Dermis microvascular lymphatic vessel endothelial cell (primary cell): ENCODE results near the gene AR. TPM values are rescaled to one million over a fixed set of nuclear protein-coding genes. Genes with fewer than 3 reads are reported as not detected.

Source experiments
- DNase-seq, 2 donors: peaks; one replicate each; pipeline versions ENCODE4 v3.0.0 to v3.0.0-alpha.2; 2010; ENCODE audit warnings: low read depth in 2 of 2
- total RNA-seq: library from RNA; depleted of rRNA; stranded (reverse); fragments of >200 nt; gene quantifications from 2 replicates; pipeline ENCODE4 v1.2.1, GENCODE V29; 2014

The AR gene
- total RNA-seq, 1 donor from 2014 or later = 0.26 TPM

DNA sequence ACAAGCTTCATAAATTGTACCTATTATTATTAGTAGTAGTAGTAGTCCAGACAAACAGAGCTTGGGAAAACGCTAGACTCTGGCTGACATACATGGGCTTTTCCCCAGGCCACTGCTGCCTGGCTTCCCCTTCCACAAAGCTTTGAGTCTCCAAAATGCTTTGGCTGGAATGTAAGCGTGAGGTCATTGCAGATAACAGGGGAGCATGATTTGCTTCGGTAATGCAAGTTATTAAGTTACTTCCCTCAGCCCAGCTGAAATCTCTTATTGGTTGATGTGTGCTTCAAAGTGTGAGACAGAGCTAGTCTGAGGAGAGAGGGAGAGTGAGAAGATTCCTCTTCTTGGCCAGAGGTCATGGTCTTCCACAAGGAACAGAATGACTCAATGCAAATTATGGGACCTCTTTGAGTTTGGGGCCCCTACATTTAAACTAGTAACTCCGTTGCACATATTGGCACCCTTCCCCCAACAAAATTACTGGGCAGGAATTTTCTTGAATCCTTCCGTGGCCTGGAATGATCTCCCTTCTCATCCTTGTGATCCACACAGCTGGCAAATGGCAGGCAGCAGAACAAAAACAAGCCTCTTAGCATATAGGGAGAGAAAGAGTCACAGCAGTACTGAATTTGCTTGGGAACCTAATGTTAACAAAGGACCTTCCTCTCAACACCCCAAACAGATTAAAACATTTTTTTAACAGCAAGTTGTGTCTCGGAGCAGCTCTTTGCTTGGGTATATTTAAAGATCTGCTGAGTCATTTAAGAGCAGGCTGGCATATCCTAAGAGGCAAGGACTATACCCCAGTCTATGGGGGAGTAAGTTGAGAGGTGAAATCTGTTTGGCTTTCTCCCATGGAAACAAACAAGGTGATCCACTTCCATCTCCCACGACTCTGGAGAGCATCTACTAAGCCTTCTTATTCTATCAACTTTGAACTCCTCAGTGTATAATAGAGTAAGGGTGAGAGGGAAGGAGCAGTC is 19.9 kb downstream of the AR start:
- no peak for DNase-seq

DNA sequence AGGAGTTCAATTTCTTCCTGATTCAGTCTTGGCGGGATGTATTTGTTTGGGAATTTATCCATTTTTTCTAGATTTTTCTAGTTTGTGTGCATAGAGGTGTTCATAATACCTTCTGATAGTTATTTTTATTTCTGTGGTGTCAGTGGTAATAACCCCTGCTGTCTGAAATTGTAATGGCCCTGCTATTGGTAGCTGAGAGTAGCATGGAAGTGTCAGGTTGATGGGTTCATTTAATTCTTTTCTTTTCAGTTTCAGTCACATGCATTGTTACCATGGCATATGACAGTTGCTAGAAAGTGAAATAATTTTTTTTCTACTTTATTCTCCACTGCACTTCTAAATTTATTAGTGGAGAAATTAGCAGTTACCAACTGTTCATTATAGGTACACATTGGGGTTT is 20.7 kb downstream of the AR start:
- no peak for DNase-seq

DNA sequence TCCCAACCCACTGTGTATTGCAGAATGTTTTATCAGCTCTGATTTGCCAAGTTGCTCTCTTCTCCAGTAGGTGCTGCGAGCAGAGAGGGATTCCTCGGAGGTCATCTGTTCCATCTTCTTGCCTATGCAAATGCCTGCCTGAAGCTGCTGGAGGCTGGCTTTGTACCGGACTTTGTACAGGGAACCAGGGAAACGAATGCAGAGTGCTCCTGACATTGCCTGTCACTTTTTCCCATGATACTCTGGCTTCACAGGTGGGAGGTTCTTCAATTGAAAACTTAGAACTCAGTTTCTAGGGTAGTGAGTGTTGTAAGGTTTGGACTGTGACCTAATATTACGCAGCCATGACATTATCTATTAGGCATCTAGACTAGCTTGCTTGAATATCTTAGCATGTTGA is 24.9 kb downstream of the AR start:
- no peak for DNase-seq

DNA sequence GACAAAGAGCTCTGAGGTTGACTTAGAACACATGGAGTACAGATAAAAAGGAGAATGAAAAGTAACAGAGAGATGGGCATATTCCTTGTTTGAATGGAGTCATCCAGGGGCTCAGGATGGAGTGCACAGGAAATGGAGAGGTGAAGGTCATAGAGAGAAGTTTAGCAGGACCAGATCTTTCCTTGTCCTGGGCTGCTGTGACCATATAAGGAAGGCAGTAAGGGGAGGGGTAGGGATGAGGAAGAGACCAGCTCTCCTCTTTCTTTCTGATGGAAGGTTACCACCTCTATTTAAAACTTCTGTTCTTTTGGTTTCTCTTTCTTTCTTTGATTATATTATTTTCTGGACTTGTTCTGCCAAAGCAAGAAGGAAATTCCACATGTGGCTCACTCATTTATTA is 27.0 kb downstream of the AR start:
- no peak for DNase-seq

DNA sequence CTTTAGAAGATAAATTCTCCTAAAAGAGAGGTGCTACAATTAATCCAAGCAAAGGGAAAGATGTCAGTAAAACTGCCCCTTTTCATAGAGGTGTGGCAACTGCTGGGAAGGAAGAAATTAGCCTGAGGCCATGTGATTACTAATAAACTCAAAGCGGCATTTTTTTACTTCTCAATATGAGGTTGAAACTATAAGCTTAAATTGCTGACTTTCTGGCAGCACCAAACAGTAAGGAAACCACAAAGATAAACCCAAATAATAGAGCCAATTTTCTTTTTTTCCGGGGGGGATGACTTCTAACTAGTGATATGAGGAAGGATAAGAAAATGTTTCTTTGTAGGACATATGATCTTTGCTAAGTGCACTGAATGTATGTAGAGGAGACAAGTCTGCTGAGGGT is 30.9 kb downstream of the AR start:
- DNase-seq = no peak

DNA sequence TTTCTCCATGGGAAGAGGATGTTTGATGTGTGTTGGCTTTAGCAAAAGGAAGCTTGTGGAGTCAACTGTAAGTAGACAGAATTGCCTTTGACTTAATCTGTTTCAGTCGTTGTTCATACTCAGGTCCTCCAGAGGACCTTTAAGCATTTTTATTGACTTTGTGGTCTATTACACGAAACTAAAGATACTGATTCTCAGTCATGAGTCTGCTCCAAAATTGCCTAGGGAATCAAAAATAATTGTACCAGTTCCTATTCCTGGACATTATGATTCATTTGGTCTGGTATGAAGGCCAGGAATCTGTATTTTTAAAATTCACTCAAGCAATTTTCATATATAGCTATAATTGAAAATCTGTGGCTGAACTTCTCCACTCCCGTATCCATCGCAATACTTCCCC is 38.6 kb downstream of the AR start:
- DNase-seq = no peak

DNA sequence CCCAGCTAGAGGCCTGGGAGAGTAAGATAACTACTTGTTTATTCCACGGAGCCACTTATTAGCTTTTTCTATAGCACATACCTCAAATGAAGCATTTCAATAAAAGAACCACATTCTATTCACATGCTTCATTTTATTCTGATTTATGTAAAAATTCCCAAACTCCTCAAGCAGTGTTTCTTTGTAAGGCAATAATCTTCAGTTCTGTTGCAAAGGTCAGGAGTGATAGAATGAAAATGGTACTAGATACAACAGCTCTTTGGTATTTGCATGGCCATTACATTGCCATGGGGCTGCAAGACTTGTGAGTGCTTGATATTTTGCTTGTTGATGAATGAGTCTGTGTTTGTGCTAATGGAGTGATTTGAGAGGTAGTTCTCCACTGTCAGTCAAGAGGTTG is 39.4 kb downstream of the AR start:
- DNase-seq = no peak

DNA sequence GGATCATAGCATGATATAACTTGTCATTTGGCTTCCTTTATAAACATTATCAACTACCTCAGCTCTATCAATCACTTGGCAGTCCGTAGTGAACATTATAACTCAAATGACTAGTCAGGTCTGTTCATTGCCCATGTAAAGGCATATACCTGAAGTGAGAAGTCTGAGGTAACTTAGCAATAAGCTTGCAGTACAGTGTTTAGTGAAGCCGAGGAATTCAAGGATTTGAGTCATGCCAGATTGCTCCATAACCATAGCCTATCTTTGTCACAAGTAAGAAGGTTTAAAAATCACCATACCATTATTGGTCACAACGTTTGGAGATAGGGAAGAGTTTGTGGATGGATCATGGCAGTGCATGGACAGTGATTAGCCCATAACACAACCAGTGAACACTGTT is 41.6 kb downstream of the AR start:
- no peak for DNase-seq

DNA sequence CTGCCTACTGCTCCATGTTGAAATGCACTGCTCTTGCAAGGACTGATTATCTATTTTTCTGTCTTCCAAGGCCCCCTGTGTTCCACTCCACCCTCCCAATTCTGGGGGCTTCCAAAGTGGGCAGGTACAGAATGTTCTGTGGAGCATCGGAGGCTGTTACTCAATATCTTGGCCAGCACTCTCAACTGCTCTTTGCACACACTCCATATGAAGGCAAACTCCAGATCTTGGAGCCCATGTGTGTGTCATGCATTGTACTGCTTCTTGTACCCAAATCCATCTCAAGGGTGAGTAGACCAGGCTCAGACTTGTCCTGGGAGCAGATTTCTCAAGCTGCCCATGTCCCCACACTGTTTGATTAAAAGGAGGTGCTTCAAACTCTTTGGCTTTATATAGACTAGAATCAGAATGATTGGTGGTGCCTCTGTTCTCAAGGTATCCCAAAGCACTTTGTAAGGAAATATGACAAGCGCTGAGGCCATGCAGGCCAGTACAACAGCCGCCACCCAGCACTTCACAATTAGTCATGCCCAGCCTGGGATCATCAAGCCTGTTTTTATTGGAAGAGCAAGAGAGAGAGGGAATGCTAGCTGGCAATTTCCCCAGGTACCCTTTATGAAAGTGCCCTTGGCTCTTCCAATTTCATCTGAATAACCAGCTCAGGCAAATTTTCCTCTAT is 44.3 kb downstream of the AR start:
- peak in 1 of 2 donors; percentile 32 for DNase-seq

DNA sequence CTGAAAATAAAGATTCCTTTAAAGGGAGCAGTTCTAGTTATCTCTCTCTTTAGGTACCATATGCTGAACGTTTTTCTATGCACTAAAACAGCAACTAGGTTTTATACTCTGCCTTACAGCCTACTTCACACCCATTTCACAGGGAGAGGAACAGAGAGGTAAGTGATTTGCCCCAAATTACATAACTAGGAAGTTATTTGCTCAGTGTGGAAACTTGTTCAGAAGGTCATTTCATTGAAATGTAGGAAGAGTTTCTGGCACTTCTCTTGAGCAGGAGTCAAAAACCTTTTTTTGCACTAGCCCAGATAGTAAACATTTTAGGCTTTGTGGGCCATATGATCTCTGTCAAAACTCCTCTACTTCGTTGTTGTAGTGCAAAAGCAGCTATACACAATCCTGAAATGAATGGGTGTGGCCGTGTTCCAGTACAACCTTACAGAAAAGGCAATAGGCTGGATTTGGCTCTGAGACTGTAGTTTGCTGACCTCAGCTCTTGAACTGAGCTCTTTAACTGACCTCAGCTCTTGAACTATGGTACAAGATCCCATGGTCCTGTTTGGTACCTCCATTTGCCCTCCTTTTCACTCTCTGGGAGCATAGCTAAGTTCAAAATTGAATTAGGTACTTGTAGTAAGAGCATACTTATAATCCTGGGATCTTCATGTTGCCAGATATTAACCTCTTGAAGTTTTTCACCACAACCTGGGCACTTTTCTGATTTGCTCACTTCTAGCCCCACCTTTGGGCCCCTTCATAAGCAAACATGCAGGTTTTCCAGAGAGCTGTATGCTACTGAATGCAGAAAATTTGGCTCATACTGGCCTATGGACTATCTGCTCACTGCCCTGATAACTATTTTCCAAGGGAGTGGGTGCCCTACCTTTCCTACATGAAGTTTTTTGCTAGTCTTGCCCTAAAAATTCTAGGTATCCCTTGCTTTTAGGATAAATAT is 53.3 kb downstream of the AR start:
- DNase-seq = no peak

DNA sequence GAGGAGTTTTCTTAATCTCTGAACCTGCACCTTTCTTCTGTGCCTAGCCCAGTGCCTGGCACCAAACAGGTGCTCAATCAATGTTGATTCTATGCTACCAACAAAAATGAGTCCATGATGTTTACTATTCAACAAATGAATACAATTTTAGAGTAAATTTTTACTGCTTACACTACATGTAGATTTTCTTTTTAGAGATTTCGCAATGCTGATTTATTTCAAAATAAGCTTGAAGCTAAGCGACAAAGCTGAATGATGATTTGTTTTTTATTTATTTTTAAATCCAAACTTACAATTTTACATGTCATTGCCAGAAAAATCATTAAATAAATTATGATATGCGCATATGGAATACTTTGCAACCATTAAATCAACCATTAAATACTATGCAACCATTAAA is 55.7 kb downstream of the AR start:
- no peak for DNase-seq

DNA sequence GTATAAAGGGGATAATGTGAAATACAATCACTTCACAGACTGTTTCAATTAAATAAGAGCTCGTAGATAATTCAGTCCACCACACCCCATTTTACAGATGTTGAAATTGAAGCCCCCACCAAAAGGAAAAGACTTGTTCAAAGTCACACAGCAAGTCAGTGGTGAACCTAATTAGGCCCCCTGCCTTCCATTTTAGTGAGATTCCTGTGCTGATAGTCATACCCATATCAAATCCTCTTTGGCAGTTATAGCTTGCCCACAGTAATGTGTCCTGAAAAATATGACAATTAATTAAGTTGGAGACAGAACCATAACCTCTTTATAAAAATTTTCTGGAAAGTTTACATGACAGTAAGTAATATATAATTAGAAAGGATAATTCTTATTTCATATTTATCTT is 58.0 kb downstream of the AR start:
- no peak for DNase-seq

DNA sequence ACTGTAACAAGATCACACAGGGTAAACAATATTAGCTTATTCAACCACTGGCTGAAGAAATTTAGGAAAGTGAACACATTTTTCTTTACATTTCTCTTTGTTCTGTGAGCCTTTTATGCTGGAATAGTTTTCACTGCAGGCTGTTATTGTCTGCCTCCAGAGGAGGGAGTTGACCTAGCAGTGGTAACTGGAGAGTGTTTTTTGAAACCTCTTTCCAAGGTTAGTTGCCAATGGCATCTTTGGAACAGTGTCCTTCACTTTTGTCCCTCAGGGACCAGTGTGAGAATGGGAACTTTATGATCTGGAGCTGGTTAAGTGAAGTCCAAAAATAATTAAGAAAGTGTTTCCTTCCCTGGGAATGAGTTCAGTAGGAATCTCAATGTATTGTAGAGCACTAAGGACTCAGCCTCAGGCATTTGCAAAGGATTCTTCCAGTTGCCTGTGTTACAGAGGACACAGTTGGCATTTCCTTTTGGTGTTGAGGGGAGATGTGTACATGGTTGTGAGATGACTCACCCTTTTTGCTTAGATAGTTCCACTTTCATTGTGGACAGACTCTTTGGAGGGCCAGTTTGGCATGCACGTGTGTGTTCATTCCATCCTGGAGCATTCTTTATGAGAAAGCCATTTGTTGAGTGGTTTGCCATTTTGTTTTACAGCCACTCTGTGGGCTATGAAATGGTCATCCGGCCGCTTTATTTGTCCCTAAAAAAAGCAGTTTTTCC is 61.3 kb downstream of the AR start:
- DNase-seq = peak; percentile 43 to 82

DNA sequence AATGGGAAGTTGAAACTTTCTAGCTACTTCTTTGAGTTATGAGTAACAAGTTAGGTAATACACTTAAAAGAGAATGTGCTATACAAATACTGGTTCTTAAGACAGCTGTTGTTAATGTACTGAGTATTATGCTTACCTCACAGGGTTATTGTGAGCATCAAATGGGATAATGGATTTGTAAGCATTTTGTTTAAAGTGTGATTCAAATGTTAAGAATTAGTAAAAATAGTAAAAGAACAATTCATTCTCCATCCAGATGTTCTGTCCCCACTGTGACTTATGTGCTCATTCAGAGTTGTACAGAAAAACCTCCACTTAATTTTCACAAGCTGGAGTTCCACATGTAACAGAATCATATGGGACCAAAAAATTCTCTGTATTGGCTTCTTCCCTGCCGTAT is 63.6 kb downstream of the AR start:
- DNase-seq = no peak

DNA sequence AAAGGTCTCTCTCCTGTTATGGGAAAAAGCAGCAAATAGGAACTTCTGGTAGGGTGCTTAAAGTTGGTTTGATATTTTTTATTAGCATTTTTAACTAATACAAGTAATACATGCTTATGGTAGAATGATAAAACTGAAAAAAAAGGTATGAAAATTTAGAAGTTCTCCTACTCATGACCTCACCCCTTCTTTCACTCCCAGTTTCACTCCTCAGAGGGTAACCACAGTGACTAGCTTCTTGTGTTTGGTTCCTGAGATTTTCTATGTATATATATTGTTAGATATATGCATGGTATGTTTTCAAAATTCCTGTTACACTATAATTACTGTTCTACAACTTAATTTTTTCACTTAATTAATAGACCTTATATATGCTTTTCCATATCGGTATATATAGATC is 66.5 kb downstream of the AR start:
- no peak for DNase-seq

DNA sequence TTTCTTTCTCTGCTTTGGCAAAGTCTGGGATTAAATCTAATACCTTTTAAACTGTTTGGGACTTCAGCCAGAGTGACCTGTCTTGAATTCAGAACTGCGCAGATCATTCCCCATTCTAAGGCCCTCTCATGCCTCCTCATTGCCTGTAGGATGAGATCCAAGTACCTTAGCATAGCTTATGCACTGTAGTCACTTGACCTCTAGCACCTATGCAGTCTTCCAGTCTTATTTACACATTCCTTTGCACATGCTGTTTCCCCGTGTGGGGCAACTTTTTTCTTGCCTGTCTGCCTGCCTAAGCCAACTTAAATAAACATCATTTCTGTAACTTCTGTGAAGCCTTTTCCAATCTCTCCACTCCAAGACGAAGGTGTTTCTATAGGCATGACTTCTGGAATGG is 68.4 kb downstream of the AR start:
- peak in 1 of 2 donors; percentile 68 for DNase-seq

DNA sequence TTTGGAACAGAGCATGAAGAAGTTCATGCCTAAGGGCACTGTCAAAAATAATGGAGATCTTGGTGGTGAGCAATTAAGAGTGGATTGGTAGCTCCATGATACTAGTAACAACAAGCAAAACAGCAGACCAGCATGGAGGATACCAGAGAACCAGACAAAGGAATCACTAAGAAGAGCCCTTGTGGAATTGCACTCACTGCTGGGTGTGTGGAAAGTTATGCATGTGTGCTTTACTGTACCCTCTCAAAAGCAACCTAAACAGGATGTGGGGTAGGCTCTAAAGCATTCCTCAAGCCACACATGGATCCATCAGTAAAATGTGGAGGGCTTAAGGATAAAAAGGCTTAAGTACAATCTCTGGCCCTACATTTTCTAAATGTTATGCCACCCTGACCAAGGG is 69.5 kb downstream of the AR start:
- DNase-seq = peak in 1 of 2 donors; percentile 33

DNA sequence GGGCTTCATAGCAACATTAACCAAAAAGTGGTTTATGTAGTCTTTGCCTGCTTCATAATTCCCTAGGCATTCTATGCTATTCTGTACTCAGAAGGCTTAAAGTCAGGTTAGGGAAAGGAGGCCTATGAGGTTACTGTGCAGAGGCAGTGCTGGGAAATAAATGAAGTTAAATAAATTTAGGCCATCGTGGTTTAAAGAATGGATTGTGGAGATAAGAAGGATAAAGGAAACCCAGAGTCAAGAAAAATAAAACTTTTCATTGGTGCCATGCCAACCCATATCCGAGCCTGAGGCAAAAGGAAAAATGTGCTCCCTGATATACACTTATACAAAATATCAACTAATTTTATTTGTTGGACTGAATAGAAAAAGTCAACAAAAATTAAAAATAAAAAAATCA is 70.2 kb downstream of the AR start:
- DNase-seq = peak in 1 of 2 donors; percentile 74

DNA sequence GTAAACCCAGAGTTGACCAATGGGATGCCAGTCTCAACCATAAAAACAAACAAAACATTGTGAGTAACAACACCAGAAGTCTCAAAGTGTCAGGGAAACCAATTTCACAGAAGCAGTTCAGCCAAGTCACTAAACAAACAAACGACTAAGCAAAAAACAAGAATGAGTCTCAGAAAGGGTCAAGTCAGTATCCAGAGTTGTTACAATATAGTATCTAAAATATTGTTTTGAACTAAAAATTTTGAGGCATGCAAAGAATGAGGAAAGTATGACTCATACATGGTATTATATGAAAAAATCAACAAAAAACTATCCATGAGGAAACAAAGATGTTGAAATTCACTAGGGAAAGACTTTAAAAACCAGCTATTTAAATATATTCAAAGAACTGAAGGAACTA is 70.6 kb downstream of the AR start:
- DNase-seq = peak; percentile 7 to 88

DNA sequence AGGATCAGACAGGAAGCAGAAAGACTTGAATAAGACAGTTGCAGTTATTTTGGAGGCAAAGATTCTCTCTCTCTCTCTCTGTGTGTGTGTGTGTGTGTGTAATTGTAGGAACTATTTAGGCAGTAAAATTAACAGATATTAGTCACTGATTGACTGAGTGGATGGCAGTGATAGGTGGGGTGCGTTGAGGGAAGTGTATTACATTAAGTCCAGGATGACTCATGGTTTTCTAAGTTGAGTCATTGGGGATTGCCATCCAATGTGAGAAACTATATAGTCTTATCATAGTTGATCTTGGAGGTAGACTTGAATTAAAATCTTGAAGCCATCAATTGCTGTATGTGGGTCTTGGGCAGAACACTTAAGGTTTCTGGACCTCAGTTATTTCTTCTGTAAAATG is 75.4 kb downstream of the AR start:
- DNase-seq = peak in 1 of 2 donors; percentile 77

DNA sequence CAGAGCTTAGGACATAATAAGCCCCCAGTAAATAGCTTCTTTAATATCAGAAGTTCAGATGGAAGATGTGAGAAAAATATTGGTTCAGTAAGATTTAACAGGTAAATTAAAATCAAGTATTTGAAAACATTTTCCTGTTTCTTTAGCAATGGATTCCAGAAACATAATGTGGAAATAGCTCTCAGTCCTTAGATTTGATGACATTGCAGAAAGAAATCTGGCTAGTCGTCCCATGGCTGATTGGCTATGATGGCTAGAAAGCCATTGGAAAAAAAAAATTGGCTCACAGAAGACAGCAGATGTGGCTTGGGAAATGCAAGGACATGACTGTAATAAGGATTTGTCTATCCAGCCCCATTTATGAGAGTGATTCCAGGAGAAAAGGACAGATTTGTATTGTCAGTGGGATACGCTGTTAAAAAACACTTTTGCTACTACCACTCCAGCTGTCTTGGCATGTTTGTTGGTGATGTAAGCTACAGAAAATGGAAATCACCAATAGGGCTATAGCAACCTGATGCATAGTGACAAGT is 78.3 kb downstream of the AR start:
- no peak for DNase-seq
